GM12878 (cell line): ENCODE data around the gene CDYL. TPM values are rescaled to one million over a fixed set of nuclear protein-coding genes. Genes with fewer than 3 reads are reported as not detected.

Source experiments
- ATAC-seq: fragments of 200-7000 bp; cut with Tn5 transposase; 3 replicates; pipeline ENCODE4 v1.9.1; 2020; ENCODE audit warnings: mild to moderate bottlenecking, moderate library complexity
- BruUV-seq: library from RNA; stranded (reverse); fragments of 400-500 nt; replicated peaks from 2 replicates; lab custom pipeline; 2021; lab: Mats Ljungman, UMichigan
- CTCF ChIA-PET: fragments of 300-600 bp; sonication (Branson Sonifier 250); formaldehyde crosslinking; extraction: SDS; loops from one replicate; lab custom pipeline; 2021; ENCODE audit warnings: inconsistent platforms; lab: Yijun Ruan, JAX
- POLR2A ChIA-PET: fragments of 350-600 bp; formaldehyde crosslinking; extraction: SDS; loops from one replicate; lab custom pipeline; 2021; ENCODE audit warnings: inconsistent platforms; lab: Charles Lee
- RAD21 ChIA-PET: fragments of 300-600 bp; sonication (Branson Sonifier 250); formaldehyde crosslinking; loops from one replicate; lab custom pipeline; 2023; ENCODE audit warnings: antibody characterized with exemption; ENCODE audit not compliant: unreplicated experiment; lab: Charles Lee
- SMC1A ChIA-PET: fragments of 300-600 bp; sonication (Branson Sonifier 250); formaldehyde crosslinking; loops from one replicate; lab custom pipeline; 2023; ENCODE audit not compliant: unreplicated experiment, uncharacterized antibody; lab: Charles Lee
- DNase-seq: peaks from one replicate; pipeline ENCODE4 v3.0.0-alpha.2; 2011; ENCODE audit warnings: low read depth, low spot score
- FAIRE-seq: peaks from 3 replicates; lab custom pipeline; 2011; peaks lifted over from hg19 to GRCh38; lab: Jason Lieb, UNC
- H2AFZ ChIP-seq: 2 replicates; pipeline ENCODE4 v1.6.0; 2011; ENCODE audit warnings: low read depth, low read length, control low read depth; ENCODE audit not compliant: control insufficient read depth
- H3K27ac ChIP-seq: 2 replicates; pipeline ENCODE4 v1.5.1; 2011; ENCODE audit warnings: control low read depth; ENCODE audit not compliant: control insufficient read depth, insufficient read depth
- H3K27me3 ChIP-seq, 2 experiments: replicated peaks in 1 of 2; 2 replicates each; pipeline versions ENCODE4 v1.6.0 to v1.6.1; 2011; ENCODE audit warnings: low read length in 1 of 2; ENCODE audit not compliant: control insufficient read depth in 2 of 2, insufficient read depth in 2 of 2
- H3K36me3 ChIP-seq, 2 experiments: 2 replicates each; pipeline ENCODE4 v1.5.1; 2011; ENCODE audit warnings: low read length in 1 of 2; ENCODE audit not compliant: control insufficient read depth in 2 of 2, insufficient read depth in 2 of 2
- H3K4me1 ChIP-seq: 2 replicates; pipeline ENCODE4 v1.6.1; 2011; ENCODE audit warnings: mild to moderate bottlenecking, low read length, moderate library complexity, mixed read lengths; ENCODE audit not compliant: control insufficient read depth, insufficient read depth
- H3K4me2 ChIP-seq: 2 replicates; pipeline ENCODE4 v1.6.0; 2011; ENCODE audit warnings: control low read depth; ENCODE audit not compliant: control insufficient read depth, insufficient read depth
- H3K4me3 ChIP-seq: fragments of 200-600 bp; sonication (generic); 2 replicates; pipeline ENCODE4 v1.5.1; 2016
- H3K79me2 ChIP-seq: 2 replicates; pipeline ENCODE4 v1.6.0; 2011; ENCODE audit warnings: low read length; ENCODE audit not compliant: control insufficient read depth, insufficient read depth
- H3K9ac ChIP-seq: 2 replicates; pipeline ENCODE4 v1.8.0; 2011; ENCODE audit warnings: low read length, control low read depth, mixed read lengths; ENCODE audit not compliant: control insufficient read depth, insufficient read depth
- H3K9me3 ChIP-seq: replicated peaks from 3 replicates; pipeline ENCODE4 v1.5.1; 2011; ENCODE audit warnings: mild to moderate bottlenecking, low read length; ENCODE audit not compliant: control insufficient read depth, insufficient read depth
- H4K20me1 ChIP-seq: 2 replicates; pipeline ENCODE4 v1.6.0; 2011; ENCODE audit not compliant: control insufficient read depth, insufficient read depth
- EED ChIP-seq: sonication (generic); IDR thresholded peaks from 2 replicates; pipeline ENCODE4 v1.6.1; 2016; ENCODE audit warnings: antibody characterized with exemption, low read depth
- HDAC2 ChIP-seq: fragments of 200-600 bp; sonication (generic); IDR thresholded peaks from 2 replicates; pipeline ENCODE4 v1.6.1; 2017
- PKNOX1 ChIP-seq: fragments of 450-650 bp; IDR thresholded peaks from 2 replicates; pipeline ENCODE4 v1.6.1; 2016; ENCODE audit warnings: mild to moderate bottlenecking
- POLR2AphosphoS2 ChIP-seq: IDR thresholded peaks from 2 replicates; pipeline ENCODE4 v1.6.1; 2011; ENCODE audit warnings: low read depth, mild to moderate bottlenecking, low read length, improper control_type of control experiment, moderate library complexity
- RUNX3 ChIP-seq: IDR thresholded peaks from 2 replicates; pipeline ENCODE4 v1.6.1; 2012; ENCODE audit warnings: low read length, inconsistent platforms
- TBL1XR1 ChIP-seq: IDR thresholded peaks from 2 replicates; pipeline ENCODE4 v1.6.1; 2012; ENCODE audit warnings: low read depth, low read length, improper control_type of control experiment
- TCF3 ChIP-seq: IDR thresholded peaks from 2 replicates; pipeline ENCODE4 v1.6.1; 2012; ENCODE audit warnings: low read depth, mild to moderate bottlenecking, low read length, borderline replicate concordance; ENCODE audit not compliant: insufficient read depth
- USF1 ChIP-seq: IDR thresholded peaks from 2 replicates; pipeline ENCODE4 v1.6.1; 2011; ENCODE audit warnings: borderline replicate concordance, low read depth, mild to moderate bottlenecking, moderate library complexity, mixed read lengths, low read length; ENCODE audit not compliant: insufficient read depth; ENCODE audit errors: extremely low read length
- USF2 ChIP-seq: IDR thresholded peaks from 2 replicates; pipeline ENCODE4 v1.6.1; 2011; ENCODE audit warnings: low read depth, low read length, improper control_type of control experiment, borderline replicate concordance
- ZSCAN29 ChIP-seq: fragments of 450-650 bp; IDR thresholded peaks from 2 replicates; pipeline ENCODE4 v1.6.1; 2017; ENCODE audit warnings: mild to moderate bottlenecking, moderate library complexity
- WGBS: methylation state at CpG from one replicate; pipeline ENCODE4 v1.1.6; 2016; ENCODE audit warnings: low lambda C conversion rate; ENCODE audit not compliant: insufficient replicate concordance, insufficient coverage; ENCODE audit errors: missing lambda C conversion rate; 5-methylcytosine and 5-hydroxymethylcytosine counted together
- in situ Hi-C: fragments of 300-500 bp; cut with MboI; formaldehyde crosslinking; loops from 9 replicates; pipeline ENCODE4 v1.14.3; 2018; ENCODE audit warnings: mixed read lengths
- intact Hi-C: fragments of 100-400 bp; cut with micrococcal nuclease; formaldehyde crosslinking; loops from one replicate; pipeline ENCODE4 v1.14.2; 2022; ENCODE audit not compliant: unreplicated experiment
- polyA plus RNA-seq, 11 experiments: library from polyadenylated mRNA; depleted of rRNA in 4 of 11; unstranded in 6 of 11; stranded (reverse) in 5 of 11; fragments of >200 nt; fragmentation: Nextera tagmentation in 4 of 11; fragmentation: Illumina TruSeq in 1 of 11; extraction: Ambion mirVana in 4 of 11; extraction: Trizol in 1 of 11; gene quantifications; 1 replicate in 1 of 11; 2 replicates in 10 of 11; pipeline versions ENCODE4 v1.2.1 to v1.2.3, GENCODE V29; 2011 to 2016; ENCODE audit warnings: inconsistent platforms in 2 of 11, missing spikeins in 2 of 11, low read depth in 1 of 11
- total RNA-seq, 4 experiments: library from RNA; depleted of rRNA in 3 of 4; stranded (reverse); fragments of >200 nt in 3 of 4; fragmentation: Illumina TruSeq in 1 of 4; extraction: Trizol in 1 of 4; gene quantifications; 2 replicates each; pipeline versions ENCODE4 v1.2.1 to v1.2.3, GENCODE V29; 2013 to 2021

Gene CDYL
- total and polyA plus RNA-seq, 10 of the 15 experiments (the other 5 are each of a cell fraction or from before 2014, with no cell fraction given): 9.3 to 61.2 (median 28.5) TPM

GRCh38 chr6:4940416-4940815, 164.2 kb downstream of the CDYL start:
- POLR2A ChIA-PET: interaction anchor here (0.8 kb wide), 1 partner anchor 43 kb away, joined by 4 read pairs; no protein-coding TSS in a partner anchor
- CTCF ChIA-PET: interaction anchor here (0.7 to 1.7 kb wide), 3 partner anchors 135 to 213 kb away, joined by 3 to 4 read pairs (median 3); no protein-coding TSS in a partner anchor
- 74% methylated on average over 5 of the region's 5 CpGs for whole genome bisulfite sequencing

More at GRCh38 chr6:4940416-4940815, 164.2 kb downstream of the CDYL start:
- in situ Hi-C loops: no loop called here
- FAIRE-seq (no peak), DNase-seq (no peak), ATAC-seq (no peak)
- intact Hi-C loops: no loop called here
- Histone ChIP-seq H3K9ac (no peak overlapping the region), H3K79me2 (no peaks in the 10 kb centered on the region; the same call in 1 of the 2 replicates), H3K36me3 (peaks cover 16 to 40% of the 10 kb centered on the region in 2 experiments), H3K4me3 (no peak overlapping the region), H3K27me3 (no peaks in the 10 kb centered on the region), H3K4me2 (no peak overlapping the region), H3K27ac (no peak overlapping the region), H3K4me1 (peaks cover 18% of the 10 kb centered on the region), H4K20me1 (no peaks in the 10 kb centered on the region), H2AFZ (no peak overlapping the region), H3K9me3 (no peaks in the 10 kb centered on the region)
- ChIA-PET RAD21 (no interaction called here), SMC1A (interaction anchor here (0.8 kb wide), 1 partner anchor 118 kb away, joined by 3 read pairs; no protein-coding TSS in a partner anchor)
- 0 out of 2 replicates have a peak, but pooled peaks have one; percentile 36 for TF ChIP-seq EED
- TF ChIP-seq ZSCAN29: no peak
- TF ChIP-seq RUNX3: peak; percentile 45; the same call in 1 of the 2 replicates
- no peak for TF ChIP-seq USF1
- TF ChIP-seq TCF3: no peak
- no peak for TF ChIP-seq PKNOX1
- TF ChIP-seq TBL1XR1: no peak
- TF ChIP-seq USF2: no peak
- TF ChIP-seq POLR2AphosphoS2: no peak
- TF ChIP-seq HDAC2: no peak
- no TSS peak for BruUV-seq
